ENCODE data around the gene ANAPC16.

DNA sequence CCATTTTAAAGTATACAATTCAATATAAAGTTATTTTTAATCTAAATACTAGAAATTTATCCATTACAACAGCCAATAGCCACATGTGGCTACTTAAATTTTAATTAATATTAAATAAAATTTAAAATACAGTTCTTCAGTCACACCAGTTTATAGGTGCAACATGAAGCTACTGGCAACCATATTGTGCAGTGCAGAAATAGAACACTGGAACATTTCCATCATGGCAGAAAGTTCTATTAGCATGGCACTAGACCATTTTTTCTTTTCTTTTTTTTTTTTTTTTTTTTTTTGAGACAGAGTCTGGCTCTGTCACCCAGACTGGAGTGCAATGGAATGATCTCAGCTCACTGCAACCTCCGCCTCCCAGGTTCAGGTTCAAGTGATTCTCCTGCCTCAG, 5.5 kb downstream of the ANAPC16 start:
- no peak for TF ChIP-seq BACH2 (CRISPR knock-in tag; IDR thresholded peaks at IDR 0.05; ENCODE audit: borderline replicate concordance)
- TF ChIP-seq ZFP30 (CRISPR knock-in tag; IDR thresholded peaks at IDR 0.05) = no peak
- TF ChIP-seq, protein P1, sequence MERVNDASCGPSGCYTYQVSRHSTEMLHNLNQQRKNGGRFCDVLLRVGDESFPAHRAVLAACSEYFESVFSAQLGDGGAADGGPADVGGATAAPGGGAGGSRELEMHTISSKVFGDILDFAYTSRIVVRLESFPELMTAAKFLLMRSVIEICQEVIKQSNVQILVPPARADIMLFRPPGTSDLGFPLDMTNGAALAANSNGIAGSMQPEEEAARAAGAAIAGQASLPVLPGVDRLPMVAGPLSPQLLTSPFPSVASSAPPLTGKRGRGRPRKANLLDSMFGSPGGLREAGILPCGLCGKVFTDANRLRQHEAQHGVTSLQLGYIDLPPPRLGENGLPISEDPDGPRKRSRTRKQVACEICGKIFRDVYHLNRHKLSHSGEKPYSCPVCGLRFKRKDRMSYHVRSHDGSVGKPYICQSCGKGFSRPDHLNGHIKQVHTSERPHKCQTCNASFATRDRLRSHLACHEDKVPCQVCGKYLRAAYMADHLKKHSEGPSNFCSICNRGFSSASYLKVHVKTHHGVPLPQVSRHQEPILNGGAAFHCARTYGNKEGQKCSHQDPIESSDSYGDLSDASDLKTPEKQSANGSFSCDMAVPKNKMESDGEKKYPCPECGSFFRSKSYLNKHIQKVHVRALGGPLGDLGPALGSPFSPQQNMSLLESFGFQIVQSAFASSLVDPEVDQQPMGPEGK (CRISPR knock-in tag; IDR thresholded peaks at IDR 0.05; ENCODE audit: borderline replicate concordance) = no peak
- no peak for TF ChIP-seq ZC3H10 (CRISPR knock-in tag; IDR thresholded peaks at IDR 0.05)
- TF ChIP-seq, protein P2, sequence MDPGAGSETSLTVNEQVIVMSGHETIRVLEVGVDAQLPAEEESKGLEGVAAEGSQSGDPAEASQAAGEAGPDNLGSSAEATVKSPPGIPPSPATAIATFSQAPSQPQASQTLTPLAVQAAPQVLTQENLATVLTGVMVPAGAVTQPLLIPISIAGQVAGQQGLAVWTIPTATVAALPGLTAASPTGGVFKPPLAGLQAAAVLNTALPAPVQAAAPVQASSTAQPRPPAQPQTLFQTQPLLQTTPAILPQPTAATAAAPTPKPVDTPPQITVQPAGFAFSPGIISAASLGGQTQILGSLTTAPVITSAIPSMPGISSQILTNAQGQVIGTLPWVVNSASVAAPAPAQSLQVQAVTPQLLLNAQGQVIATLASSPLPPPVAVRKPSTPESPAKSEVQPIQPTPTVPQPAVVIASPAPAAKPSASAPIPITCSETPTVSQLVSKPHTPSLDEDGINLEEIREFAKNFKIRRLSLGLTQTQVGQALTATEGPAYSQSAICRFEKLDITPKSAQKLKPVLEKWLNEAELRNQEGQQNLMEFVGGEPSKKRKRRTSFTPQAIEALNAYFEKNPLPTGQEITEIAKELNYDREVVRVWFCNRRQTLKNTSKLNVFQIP (CRISPR knock-in tag; IDR thresholded peaks at IDR 0.05; ENCODE audit: borderline replicate concordance, low read depth) = no peak
- TF ChIP-seq, protein P3, sequence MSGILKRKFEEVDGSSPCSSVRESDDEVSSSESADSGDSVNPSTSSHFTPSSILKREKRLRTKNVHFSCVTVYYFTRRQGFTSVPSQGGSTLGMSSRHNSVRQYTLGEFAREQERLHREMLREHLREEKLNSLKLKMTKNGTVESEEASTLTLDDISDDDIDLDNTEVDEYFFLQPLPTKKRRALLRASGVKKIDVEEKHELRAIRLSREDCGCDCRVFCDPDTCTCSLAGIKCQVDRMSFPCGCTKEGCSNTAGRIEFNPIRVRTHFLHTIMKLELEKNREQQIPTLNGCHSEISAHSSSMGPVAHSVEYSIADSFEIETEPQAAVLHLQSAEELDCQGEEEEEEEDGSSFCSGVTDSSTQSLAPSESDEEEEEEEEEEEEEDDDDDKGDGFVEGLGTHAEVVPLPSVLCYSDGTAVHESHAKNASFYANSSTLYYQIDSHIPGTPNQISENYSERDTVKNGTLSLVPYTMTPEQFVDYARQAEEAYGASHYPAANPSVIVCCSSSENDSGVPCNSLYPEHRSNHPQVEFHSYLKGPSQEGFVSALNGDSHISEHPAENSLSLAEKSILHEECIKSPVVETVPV (CRISPR knock-in tag; IDR thresholded peaks at IDR 0.05) = no peak

All from SK-N-SH treated with all-trans-retinoic acid at 6 μM for 48 hours (cell line).